ENCODE measurements around the gene SLX9.

The SLX9 gene

GRCh38 chr21:44991538-44992483 is 52.0 kb downstream of the SLX9 start:
- no peak for DNase-seq (ENCODE audit: low read depth in 2 of 2)

- DNase-seq (ENCODE audit: low read depth in 2 of 2), result no peak
Measured at GRCh38 chr21:44992608-44993031, 52.8 kb downstream of the SLX9 start.

GRCh38 chr21:44993321-44994046 is 53.7 kb downstream of the SLX9 start:
- no peak for DNase-seq (ENCODE audit: low read depth in 2 of 2)

- DNase-seq (ENCODE audit: low read depth in 2 of 2), result no peak
Measured at GRCh38 chr21:44994047-44994694, 54.3 kb downstream of the SLX9 start.

GRCh38 chr21:44994695-44995342 is 55.0 kb downstream of the SLX9 start:
- DNase-seq (ENCODE audit: low read depth in 2 of 2), result no peak

GRCh38 chr21:44995343-44995941 is 55.6 kb downstream of the SLX9 start:
- no peak for DNase-seq (ENCODE audit: low read depth in 2 of 2)

GRCh38 chr21:44996096-44996495 is 56.3 kb downstream of the SLX9 start:
- DNase-seq (ENCODE audit: low read depth in 2 of 2), result no peak

- DNase-seq (ENCODE audit: low read depth in 2 of 2), result no peak
Measured at GRCh38 chr21:44996501-44996921, 56.7 kb downstream of the SLX9 start.

- DNase-seq (ENCODE audit: low read depth in 2 of 2), result no peak
Measured at GRCh38 chr21:44996983-44997936, 57.4 kb downstream of the SLX9 start.

- DNase-seq (ENCODE audit: low read depth in 2 of 2), result no peak
Measured at GRCh38 chr21:44998086-44998620, 58.3 kb downstream of the SLX9 start.

GRCh38 chr21:44998621-44999427 is 59.0 kb downstream of the SLX9 start:
- DNase-seq (ENCODE audit: low read depth in 2 of 2), result no peak

GRCh38 chr21:44999428-44999971 is 59.7 kb downstream of the SLX9 start:
- no peak for DNase-seq (ENCODE audit: low read depth in 2 of 2)

- no peak for DNase-seq (ENCODE audit: low read depth in 2 of 2)
Measured at GRCh38 chr21:44999972-45000636, 60.3 kb downstream of the SLX9 start.

- DNase-seq (ENCODE audit: low read depth in 2 of 2), result no peak
Measured at GRCh38 chr21:45000637-45001133, 60.9 kb downstream of the SLX9 start.

GRCh38 chr21:45001134-45002095 is 61.6 kb downstream of the SLX9 start:
- no peak for DNase-seq (ENCODE audit: low read depth in 2 of 2)

- DNase-seq (ENCODE audit: low read depth in 2 of 2), result no peak
Measured at GRCh38 chr21:45002381-45003204, 62.8 kb downstream of the SLX9 start.
